ENCODE measurements around the gene DDHD1.
"Not testable (repeated sequence)": the region's sequence is repeated elsewhere in the genome, so short reads cannot be mapped to it uniquely, and the experiment has no call there.

Gene DDHD1

GRCh38 chr14:53151523-53152183, 1.5 kb downstream of the DDHD1 start:
- DNase-seq = peak; percentile 52

GRCh38 chr14:53149668-53150316, 3.3 kb downstream of the DDHD1 start:
- no peak for DNase-seq

DNA sequence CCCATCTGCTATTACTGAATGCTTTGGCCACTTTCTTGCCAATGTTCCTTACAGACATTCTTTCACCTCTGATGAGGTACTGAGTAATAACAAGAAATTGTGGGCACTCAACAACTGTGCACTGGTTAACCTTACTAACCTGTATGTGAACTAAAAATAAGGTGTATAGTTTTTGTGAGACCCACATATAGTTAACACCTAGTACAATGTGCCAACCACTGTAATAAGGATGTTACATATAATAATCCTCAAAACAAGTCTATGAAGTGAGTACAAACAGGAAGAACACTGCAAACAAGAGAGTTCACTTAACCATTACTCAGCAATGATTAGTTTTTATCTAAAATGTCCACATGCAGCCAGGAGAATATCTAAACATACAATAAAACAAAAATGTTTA, 4.5 kb downstream of the DDHD1 start:
- DNase-seq = peak; percentile 32

DNA sequence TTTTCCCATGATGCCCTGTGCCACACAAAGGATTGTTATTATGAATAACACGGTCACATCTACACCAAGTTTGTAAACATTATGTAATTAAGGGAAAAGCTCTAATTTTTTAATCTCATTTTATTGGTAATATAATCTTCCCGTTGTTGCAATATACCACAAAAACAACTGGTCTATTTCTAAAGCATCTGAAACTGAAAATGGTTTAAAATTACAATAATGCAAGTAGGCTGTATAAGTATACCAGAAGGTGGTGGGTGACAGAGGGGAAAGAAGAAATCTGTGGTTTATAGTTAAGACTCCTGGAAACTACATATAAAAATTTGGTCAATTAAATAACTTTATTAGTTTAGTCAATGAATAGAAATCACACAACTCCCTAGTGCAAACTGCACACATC, 5.2 kb downstream of the DDHD1 start:
- DNase-seq = no peak

DNA sequence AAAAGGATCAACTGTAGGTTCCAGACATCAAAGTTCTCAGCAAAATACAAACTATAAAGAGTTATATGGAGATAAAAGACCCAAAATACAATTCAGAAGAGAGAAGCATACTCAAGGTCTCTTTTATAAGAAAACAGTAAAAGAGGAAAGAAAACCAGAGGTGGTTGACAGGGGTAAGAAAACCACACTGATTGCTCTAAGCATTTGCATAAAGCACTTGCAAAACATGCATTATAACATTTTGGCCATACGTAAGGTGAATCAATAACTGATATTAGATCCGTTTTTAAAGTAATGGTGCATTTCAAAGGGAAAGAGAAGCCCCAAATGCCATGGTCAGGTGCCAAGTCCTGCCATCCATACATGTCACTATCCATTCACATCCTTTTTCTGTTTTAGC, 5.9 kb downstream of the DDHD1 start:
- no peak for DNase-seq

- no peak for DNase-seq
Observed at GRCh38 chr14:53146739-53147138, 6.4 kb downstream of the DDHD1 start.

DNA sequence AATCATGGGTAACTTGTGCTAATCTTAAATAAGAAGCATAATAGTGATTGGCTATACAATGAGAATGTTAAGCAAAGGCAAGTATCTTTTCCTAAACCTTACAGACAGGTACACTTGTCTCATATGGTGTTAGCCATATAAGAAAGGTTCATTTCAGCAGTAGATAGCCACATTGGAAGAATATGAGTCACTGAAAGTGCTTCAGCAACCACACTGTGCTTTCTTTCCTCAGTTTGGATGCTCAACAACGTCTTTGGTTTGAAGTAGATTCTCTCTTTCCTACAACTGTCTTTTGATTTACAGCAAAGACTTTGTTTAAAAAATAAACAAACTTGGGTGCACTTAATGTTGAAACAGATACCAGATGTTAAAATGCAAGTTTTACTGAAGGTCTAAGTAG, 8.9 kb downstream of the DDHD1 start:
- DNase-seq = no peak

- DNase-seq = no peak
Observed at GRCh38 chr14:53140585-53140984, 12.5 kb downstream of the DDHD1 start.

DNA sequence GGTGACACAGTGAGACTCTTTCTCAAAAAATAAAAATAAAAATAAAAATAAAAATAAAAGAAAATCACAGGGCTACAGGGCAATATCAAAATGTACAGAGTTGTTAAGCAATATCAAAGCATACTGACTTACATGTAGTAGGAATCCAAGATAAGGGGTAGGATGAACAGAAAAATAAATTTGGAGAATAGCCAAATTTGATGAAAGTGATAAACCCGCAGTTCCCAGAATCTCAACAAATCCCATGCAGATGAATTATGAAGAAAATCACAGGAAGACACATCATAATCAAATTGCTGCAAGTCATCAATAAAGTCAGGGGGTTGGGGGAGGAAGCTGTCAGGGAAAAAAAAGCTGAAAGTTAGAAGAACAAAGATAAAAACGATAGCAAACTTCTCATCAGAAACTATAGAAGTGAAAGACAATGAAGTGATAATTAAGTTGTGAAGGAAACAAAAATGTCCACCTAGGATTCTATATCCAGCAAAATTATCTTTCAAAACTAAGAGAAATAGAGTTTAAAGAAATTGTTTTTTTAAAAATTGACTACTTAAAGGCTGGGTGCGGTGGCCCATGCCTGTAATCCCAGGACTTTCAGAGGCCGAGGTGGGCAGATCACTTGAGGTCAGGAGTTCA, 15.4 kb downstream of the DDHD1 start:
- no peak for DNase-seq

DNA sequence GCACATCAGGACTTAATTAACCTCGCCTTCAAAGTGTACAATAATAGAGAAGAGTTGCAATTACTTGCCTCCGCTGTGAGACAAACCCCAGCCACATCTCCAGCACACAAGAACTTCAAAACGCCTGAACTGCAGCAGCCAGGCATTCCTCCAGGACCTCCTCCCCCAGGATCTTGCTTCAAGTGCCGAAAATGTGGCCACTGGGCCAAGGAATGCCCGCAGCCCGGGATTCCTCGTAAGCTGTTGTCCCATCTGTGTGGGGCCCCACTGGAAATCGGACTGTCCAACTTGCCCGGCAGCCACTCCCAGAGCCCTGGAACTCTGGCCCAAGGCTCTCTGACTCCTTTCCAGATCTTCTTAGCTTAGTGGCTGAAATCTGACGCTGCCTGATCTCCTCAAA, 22.6 kb downstream of the DDHD1 start:
- not testable (repeated sequence) for DNase-seq

- DNase-seq = no peak
Observed at GRCh38 chr14:53128303-53129028, 24.7 kb downstream of the DDHD1 start.

DNA sequence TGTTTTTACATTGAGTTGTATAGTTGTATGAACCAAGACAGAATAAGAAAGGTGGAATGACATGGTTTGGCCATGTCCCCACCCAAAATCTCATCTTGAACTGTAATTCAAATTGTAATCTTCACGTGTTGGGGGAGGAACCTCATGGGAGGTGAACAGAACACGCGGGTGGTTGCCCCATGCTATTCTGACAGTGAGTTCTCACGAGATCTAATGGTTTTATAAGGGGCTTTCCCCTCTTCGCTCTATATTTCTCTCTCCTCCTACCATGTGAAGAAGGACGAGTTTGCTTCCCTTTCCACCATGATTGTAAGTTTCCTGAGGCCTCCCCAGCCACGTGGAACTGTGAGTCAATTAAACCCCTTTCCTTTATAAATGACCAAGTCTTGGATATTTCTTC, 25.3 kb downstream of the DDHD1 start:
- no peak for DNase-seq

DNA sequence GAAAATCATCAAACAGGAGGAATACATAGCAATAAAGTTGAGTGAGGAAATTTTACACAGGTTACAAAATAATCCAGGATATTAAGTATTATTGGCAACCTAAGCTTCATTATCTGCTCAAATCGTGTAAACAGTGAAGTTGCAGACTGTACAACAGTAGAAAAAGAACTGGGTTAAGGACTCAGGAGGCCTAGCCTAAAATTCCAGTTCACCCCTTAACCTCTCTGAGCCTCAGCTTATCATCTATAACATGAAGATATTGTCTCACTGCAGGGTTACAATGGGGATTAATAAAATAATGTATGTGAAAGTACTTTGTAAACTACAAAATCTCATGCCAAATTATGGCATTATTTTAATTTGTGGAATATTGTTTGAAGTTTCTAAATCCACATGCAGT, 26.0 kb downstream of the DDHD1 start:
- no peak for DNase-seq

DNA sequence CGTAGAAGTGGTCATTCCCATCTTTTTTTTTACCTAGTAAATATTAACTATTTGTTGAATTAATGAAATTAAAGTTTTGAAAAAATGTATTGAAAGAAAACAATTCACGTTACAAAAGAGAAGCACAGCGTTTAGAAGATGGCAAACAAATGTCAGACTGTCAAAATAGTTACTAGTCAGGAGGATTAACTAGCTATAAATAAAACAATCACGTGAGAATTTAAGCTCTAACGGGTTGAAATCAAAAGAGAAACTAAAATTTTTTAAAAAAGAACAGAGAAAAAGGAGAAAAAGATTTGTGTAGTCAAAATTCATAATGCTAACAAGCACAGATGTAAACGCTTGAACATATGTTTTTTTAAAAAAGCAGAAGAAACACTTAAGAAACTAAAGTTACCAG, 26.4 kb downstream of the DDHD1 start:
- no peak for DNase-seq

DNA sequence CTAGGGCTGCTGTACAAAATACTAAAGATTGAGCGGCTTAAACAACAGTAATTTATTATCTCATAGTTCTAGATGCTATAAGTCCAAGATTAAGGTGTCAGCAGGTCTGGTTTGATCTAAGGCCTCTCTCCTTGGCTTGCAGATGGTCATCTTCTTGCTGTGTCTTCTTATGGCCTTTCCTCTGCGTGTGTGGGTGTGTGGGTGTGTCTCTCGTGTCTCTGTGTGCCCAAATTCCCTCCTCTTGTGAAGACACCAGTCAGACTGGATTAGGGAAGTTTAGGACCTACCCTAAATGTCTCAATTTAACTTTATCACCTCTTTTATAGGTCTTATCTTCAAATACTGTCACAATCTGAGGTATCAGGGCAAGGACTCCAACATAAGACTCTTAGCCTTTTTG, 28.3 kb downstream of the DDHD1 start:
- no peak for DNase-seq

GRCh38 chr14:53121419-53121818, 31.7 kb downstream of the DDHD1 start:
- not testable (repeated sequence) for DNase-seq

DNA sequence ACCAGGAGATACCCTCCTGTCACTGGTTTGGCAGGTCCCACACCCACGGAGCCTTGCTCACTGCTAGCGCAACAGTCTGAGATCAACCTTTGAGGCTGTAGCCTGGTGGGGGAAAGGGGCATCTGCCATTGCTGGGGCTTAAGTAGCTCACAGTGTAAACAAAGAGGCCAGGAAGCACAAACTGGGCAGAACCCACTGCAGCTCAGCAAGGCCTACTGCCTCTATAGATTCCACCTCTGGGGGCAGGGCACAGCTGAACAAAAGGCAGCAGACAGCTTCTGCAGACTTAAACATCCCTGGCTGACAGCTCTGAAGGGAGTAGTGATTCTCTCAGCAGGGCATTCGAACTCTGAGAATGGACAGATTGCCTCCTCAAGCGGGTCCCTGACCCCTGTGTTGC, 35.6 kb downstream of the DDHD1 start:
- DNase-seq = not testable (repeated sequence)

GRCh38 chr14:53113989-53114388, 39.1 kb downstream of the DDHD1 start:
- no peak for DNase-seq

- DNase-seq = no peak
Observed at GRCh38 chr14:53110096-53110495, 43.0 kb downstream of the DDHD1 start.

DNA sequence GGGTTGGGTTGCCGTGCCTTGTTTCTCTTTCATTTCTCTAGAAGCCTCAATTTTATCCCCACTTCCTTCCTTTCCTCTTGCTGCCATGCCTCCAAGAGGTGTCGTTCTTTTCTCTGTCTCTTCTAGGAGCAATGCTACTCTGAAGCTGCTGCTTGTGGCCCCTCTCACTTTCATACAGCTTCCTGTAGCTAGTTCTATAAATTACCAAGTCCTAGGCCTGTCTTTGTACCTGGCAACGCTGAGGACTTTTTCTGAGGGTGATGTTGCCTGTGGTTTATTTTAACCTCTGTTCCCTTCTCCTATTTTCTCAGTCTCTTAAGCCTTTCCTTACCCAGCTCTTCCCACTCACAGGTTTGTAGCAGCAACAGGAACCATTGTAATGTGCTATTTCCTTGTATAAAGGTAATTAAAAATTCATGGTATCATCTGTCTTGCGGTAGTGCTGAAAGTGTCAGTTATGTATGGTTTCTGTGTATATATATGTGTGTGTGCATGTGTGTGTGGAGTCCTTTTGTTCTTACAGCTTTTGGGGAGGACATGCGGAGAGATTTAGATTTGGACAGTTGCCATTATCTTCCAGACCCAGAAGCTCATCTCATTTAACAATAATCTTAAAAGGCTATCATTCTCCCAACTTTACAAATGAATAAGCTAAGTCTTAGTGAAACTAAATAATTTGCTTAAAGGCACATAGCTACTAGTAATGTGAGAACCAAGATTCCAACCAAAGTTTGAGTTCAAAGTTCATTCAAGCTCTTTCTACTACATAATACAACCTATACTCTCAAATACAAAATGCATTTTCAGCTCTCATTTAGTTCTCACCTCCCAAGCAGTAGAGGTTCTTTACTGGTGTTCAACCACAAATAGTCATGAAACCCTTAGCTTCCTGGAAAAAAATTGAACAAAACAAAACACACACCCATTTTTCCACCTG, 43.8 kb downstream of the DDHD1 start:
- peak; percentile 60 for DNase-seq

DNA sequence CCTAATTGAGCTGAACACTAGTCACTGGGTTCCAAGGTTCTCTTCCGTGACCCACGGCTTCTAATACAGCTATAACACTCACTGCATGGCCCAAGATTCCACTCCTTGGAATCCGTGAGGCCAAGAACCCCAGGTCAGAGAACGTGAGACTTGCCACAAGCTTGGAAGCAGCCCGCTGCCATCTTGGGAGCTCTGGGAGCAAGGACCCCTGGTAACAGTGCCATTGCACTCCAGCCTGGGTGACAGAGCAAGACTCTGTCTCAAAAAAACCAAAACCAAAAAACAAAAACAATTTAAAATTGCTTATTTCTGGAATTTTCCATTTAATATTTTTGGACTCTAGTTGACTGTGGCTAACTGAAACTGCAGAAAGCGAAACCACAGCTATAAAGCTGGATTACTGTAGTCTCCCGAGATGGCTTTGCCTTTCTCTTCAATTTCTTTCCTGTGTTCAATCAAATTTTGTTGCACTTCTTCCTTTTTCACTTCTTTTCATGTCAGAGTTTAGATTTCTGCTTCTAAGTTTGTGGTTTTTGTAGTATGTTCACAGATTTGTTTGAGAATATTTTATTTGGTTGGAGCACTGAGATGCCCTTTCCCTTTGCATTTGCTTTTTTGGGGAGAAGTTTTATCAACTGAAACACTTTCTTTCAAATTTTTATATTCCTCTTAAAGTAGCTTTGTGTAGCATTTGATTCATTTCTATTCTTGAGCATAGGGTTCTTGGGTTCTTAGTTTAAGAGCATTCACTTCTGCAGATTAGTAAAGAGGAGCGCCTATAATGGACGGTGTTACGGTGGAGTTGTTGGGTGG, 44.6 kb downstream of the DDHD1 start:
- peak; percentile 20 for DNase-seq

GRCh38 chr14:53106768-53107167, 46.4 kb downstream of the DDHD1 start:
- no peak for DNase-seq
